ENCODE data around the gene ATL3.
"Not testable (repeated sequence)": the region's sequence is repeated elsewhere in the genome, so short reads cannot be mapped to it uniquely, and the experiment has no call there.

Gene ATL3

DNA sequence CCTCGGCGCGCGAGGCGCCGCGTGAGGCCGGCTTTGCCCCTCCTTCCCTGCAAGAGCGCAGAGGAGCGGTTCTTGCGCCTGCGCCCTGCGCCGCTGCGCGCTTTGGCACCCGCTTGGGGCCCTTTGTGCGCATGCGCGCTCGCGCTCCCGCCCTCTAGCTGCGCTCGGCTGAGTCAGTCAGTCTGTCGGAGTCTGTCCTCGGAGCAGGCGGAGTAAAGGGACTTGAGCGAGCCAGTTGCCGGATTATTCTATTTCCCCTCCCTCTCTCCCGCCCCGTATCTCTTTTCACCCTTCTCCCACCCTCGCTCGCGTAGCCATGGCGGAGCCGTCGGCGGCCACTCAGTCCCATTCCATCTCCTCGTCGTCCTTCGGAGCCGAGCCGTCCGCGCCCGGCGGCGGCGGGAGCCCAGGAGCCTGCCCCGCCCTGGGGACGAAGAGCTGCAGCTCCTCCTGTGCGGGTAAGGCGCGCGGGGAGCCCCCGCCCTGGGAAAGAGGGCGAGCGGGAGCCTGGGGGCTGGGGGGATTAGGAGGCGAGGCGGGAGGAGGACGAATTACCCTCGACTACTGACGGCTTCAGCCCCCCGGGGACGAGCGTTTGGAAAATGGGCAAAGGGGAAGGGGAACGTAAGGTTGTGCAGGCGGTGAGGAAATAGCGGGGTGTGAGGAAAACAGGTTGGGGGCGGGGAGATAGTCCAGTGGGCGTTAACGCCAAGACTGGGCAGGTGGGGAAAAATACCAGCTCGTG is 10.3 kb upstream of the ATL3 start, which contains the start of gene RTN3:
RTN3 (plus strand) TSS at position 180 of the 745 bp plus-strand sequence; CDS start at position 317, 137 bp downstream.
- DNase-seq (ENCODE audit: low spot score), result peak; percentile 98

DNA sequence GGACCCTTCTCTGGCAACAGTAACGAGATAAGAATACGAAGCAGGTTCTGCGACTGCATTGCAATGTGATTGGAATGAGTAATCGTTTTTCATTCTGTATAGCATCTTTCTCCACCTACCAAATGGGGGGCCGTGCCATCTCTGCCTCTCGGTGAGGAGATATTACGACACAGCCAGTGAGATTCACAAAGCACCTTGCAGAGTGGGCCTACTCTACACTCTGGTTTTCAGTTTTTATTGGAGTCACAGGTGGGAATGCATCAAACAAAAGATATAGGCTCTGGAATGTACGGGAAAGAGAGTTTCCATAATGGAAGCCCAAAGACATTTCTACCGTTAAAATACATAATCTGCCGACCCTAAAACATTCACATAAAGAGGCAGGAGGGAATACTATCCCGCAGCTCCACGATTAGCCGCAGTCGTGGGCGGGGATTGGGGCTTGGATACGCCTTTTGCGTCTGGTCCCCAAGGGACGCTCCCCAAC is 9.7 kb upstream of the ATL3 start:
- DNase-seq (ENCODE audit: low spot score), result no peak

DNA sequence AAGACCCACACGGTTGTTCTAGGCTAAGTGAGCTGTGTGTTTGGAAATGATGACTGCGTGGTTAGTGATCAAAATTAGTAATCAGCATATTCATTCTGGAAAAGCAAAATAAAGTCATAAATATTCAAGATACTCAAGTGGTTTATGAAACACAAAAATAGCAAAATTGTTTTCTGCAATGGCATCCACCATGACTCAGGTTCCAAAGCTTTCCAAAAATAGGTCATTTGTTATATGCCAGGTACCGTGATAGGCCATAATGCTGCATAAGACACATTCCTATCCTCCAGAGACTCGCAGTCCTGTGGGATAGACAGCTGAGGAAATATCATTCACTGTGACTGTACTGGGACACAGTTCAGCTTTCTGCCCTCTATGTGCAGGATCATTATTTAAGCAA is 2.4 kb upstream of the ATL3 start:
- DNase-seq (ENCODE audit: low spot score), result no peak

DNA sequence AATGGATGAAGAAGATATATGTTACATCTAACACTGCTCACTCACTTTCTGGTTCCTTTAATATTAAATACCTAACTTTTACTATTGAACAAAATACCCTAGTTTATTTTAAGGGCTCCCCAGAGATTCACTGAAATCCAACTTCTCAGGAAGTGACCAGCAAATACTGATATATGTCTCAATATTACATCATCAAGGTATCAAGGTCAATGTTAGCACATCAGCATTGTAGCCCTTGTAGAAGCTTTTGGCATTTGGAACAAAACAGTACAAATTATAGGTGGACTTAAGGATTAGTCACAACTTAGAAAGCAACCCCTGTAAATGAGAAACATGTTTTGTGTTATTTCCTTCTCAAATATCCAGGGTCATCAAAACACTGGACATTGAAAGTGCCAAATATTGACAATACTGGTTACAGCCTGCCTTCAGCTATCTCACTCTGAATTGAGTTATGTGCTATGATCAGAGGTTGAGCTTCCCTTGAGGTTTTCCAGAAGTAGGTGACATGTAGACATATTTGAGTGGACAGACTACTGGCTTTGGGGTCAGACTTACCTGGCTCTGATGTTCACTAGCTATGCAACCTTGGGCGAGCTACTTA is 1.9 kb upstream of the ATL3 start:
- DNase-seq (ENCODE audit: low spot score), result no peak

DNA sequence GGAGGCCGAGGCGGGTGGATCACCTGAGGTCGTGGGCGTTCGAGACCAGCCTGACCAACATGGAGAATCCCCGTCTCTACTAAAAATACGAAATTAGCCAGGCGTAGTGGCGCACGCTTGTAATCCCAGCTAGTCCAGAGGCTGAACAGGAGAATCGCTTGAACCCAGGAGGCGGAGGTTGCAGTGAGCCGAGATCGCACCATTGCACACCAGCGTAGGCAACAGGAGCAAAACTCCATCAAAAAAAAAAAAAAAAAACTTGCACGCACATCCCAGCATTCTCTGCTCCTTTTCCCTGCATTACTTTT is 934 bp upstream of the ATL3 start:
- DNase-seq (ENCODE audit: low spot score), result no peak

DNA sequence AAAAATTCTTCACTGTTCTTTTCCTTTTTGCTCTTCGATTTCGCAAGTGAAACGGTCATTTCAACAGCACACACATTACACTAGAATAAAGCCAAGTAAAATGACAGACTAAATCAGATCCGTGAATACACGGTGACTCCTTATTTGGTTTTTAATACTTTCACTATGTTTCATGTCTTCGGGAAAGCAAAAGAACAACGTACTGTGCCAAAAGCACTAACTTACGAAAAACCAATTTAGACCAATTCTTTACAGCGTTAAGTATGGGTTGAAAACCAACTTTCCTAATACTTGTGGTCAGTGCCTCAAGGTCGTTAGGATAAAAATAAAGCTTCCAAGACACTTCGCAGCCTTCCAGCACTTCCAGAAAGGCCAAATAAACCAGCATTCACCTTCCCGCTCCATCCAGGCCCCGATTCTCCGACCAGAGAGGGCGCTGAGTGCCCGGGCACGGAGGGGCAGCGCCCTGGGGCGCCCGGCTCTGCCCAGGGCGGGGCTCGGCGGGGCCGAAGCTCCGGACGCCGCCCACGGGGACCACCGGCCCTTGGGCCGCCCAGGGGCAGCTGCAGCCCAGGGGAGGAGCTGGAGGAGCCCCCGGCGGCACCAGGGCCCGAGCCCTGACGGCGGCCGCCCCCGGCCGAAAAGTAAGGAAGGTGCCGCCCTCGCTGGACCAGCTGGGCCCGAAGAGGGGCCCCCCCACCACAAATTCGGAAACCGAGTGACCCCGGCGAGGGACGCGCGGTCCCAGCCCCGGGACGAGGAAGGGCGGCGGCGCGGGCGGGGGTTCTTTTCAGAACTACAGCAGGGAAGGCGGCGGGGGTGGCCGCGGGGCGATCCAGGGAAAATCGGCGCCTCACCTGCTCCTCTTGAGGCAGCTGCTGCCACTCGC is 499 bp downstream of the ATL3 start:
- DNase-seq (ENCODE audit: low spot score), result peak; percentile 70

DNA sequence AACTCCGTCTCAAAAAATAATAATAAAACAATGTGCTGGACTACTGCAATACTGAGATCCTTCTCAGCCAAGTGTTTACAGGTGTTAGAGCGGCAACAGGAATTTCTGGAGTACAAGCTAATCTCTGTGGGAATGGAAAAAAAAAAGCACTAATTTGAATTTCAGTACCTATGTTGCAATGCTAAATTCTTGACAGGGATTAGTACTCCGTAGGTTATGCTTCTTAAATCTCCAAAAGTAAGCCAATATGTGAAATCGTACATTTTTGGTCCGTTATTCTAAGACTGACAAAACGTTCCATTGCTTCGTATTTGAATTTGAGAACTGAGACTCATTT is 1.1 kb downstream of the ATL3 start:
- no peak for DNase-seq (ENCODE audit: low spot score)

DNA sequence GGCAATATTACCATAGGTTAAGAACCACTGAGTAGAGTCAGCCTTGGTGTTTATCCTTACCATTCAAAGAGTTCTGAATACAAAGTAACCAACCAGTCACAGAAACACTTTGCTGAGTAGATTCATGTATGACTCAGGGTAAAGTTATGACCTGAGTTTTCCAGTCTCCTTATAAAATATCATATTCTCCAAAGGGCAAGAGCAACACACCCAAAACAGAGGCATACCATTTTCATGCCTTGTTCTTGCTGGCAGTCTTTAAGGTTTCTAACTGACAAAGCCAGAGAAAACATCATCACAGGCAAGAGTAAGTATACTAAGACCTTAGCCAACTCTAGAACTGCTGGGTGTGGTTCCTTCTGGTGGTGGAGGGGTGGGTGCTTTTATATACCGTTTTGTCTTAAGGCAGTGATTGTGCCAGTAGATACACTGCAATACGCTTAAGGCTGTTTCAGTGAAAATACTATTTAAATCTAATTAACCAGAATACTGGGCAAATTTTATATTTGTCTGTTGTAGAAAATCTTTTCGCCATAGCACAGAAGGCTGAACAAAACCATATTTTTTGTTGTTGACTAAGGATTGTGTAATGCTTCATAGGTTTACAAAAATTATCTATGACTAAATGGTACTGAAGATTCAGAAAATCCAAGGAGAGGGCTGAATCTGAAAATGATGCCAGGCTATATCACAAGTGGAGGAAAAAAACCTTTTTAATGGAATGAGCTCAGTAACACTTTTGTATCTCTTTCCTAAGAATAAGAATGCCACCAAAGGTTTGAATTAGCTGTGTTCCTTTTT is 3.0 kb downstream of the ATL3 start:
- DNase-seq (ENCODE audit: low spot score), result no peak

DNA sequence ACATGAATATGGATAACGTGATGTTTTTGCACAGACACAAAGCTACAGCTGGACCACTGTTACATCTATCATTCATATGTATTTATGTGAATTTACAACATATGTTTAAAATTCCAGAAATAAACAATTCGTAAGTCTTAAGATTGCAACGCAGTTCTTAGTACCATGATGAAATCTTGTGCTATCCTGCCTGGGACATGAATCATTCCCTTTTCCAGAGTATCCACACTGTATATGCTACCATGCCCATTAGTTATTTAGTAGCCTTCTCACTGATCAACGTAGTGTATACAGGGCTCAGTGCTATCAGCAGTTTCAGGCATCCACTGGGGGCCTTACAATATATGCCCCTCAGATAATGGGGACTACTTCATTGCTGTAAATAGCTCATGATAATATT is 4.3 kb downstream of the ATL3 start:
- DNase-seq (ENCODE audit: low spot score), result no peak

DNA sequence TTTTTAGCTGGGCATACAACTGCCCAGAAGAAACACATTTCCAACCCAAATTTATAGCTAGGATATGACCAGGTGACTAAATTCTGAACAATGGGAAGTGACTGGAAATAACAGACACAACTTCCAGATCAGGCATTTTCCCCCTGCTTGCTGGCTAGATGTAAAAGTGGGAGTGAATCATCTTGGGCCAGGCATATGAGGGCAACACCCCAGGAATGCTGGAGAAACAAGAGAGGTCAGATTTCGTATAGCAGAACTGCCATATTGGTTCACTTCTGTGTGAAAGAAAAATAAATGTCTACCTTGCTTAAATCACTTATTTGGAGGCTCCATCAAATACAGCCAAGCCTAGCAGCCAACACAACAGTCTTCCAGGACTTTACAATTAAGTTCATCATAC is 7.4 kb downstream of the ATL3 start:
- DNase-seq (ENCODE audit: low spot score), result no peak

DNA sequence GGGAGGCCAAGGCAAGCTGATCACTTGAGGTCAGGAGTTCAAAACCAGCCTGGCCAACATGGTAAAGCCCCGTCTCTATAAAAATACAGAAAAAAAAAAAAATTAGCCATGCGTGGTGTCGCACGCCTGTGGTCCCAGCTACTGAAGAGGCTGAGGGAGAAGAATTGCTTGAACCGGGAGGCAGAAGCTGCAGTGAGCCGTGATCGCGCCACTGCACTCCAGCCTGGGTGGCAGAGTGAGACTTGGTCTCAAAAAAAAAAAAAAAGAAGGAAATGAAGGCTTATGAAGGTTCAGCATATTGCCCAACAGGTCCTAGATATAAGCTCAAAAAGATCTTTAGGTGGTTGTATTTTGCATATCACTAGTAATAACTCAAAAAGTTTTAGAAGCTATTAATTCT is 10.2 kb downstream of the ATL3 start:
- DNase-seq (ENCODE audit: low spot score), result no peak

DNA sequence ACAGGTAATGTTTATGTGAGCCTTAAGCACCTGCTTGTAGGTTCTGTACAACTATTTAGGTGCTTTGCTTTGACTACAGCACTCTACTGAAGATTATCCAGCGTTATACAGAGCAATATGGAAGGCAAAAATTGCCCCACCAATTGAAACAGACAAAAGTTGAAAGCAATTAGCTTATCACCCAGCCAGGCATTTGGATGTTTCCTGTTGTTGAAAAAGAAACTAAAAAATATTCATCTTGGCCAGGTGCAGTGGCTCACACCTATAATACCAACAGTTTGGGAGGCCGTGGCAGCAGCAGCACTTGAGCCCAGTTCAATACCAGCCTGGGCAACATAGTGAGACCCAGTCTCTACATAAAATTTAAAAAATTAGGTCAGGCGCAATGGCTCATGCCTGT is 18.5 kb downstream of the ATL3 start:
- no peak for DNase-seq (ENCODE audit: low spot score)

DNA sequence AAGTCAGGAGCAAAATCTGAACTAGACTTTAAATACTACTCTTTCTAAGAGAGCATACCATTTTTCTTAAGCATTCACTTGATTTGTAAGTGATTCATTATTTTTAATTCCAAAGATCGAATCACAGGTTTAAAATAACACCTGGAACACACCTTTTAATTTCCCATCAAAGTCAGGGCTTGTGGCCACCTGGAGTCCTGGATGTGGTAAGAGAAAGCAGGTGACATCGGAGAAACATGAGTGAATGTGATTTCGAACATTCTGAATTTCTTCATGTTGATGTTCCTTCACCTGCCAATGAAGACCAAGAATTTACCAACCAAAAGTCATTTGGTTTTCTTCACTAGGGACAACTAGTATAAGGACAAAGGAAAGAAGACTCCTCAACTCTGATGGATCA is 28.0 kb downstream of the ATL3 start:
- DNase-seq (ENCODE audit: low spot score), result no peak

DNA sequence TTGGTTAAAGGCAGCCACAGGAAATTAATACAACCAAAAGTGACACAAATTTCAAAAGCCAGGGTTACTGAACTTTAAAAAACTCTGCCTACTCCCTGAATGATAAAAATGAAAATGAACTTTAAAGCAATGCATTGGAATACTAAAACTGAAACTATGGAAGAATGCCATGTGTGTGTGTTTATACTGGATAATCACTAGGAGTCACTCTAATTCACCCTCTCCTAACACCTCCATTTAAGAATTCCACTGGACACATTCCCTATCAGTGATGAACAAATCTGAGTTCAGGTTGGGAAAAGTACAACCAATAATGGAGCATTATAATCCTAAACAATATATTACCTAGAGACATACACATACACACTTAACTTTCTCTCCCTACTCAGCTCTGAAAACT is 29.4 kb downstream of the ATL3 start:
- no peak for DNase-seq (ENCODE audit: low spot score)

DNA sequence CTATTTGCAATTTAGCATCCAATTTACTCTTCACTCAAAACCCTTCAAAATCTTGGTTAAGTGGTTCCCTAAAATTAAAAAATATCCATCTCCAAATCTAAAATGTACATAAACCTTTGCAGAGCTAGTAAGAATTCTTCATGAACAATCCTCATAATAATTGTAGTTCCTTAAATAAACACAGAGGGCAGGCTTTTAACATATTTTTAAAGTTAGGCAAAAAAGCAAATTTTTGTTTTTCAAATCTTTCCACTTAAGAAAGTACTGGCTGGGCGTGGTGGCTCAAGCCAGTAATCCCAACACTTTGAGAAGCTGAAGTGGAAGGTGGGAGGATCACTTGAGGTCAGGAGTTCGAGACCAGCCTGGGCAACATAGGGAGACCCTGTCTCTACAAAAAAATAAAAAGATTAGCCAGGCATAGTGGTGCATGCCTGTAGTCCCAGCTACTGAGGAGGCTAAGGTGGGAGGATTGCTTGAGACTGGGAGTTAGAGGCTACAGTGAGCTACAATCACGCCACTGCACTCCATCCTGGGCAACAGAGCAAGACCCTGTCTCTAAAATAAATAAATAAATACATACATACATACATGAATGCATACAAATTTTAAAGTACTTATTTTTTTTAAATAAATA is 31.9 kb downstream of the ATL3 start:
- DNase-seq (ENCODE audit: low spot score), result no peak

DNA sequence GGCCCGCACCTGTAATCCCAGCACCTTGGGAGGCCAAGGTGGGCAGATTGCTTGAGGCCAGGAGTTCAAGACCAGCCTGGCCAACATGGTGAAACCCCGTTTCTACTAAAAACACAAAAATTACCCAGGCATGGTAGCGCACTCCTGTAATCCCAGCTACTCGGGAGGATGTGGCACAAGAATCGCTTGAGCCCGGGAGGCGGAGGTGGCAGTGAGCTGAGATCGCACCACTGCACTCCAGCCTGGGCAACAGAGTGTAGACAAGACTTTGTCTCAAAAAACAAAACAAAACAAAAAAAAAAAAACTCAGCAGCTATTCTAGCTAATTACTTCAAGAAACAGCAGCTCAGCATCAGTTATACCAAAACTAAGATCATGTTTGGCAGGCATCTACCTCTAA is 32.7 kb downstream of the ATL3 start:
- DNase-seq (ENCODE audit: low spot score), result not testable (repeated sequence)

DNA sequence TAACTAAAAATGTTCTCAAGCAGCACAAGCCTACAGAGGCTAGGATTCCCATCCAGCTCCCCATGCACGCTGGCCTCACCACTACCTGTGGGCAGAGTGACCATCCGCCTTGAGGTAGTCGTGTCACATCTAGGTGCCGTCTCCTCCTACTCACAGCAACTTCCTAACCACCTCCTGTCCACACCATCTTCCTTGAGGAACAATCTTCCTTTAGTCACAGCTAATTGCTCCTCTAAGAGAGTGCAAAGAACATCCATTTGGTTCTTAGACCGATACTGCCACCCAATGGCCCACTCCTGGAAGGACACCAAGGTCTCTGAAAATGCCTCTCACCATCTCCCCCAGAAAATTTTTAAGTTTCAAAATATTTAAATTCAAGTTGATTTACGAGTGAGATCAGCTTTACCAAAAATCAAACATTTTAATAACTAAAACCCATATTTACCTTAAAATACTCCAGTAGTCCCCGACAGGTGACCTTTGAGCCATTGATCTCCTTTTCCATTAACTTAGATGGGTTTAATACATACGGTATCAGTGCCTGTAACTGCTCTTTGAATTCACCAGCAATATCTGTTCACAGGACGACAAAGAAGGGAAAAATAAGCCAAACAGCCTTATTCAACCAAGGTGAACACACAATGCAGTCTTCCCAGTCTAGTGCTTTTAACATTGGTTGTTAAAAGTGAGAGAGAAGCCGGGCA is 35.3 kb downstream of the ATL3 start:
- no peak for DNase-seq (ENCODE audit: low spot score)

DNA sequence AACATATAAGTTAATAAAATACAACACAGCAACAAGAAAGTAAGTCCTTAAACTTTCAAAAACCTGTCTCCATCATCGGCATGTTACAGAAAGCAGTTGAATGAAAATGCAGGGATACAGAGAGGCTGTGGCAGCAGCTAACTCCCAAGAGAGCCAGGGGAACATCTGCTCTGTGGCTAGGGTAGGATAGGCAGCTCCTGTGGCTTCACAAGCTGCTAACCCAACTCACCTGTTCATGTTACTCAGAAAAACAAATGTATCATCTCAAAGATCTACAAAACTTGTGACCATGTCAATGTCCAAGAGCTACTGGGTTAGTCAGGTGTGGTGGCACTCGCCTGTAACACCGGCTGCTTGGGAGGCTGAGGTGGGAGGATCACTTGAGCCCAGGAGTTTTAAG is 41.8 kb downstream of the ATL3 start:
- no peak for DNase-seq (ENCODE audit: low spot score)

DNA sequence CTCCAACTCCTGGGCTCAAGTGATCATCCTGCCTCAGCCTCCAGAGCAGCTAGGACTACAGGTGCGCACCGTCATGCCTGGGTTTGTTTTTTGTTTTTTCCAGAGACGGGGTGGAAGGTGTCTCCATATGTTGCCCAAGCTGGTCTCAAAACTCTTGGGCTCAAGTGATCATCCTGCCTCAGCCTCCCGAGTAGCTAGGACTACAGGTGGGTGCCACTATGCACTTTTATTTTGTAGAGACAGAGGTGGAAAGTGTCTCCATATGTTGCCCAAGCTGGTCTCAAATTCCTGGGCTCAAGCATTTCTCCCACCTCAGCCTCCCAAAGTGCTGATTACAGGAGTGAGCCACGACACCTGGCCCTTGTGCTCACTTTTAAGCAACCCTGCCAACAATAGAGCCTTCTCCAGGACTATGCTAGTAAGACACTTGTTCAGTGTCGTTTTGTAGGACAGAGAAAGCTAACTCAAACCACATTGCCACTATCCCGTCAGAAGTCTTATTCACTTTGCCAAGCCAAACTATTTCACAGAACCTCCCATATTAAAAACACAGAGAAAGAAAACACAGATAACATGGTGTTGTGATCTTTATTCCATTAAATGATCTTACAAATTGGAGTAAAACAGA is 47.5 kb downstream of the ATL3 start:
- no peak for DNase-seq (ENCODE audit: low spot score)

DNA sequence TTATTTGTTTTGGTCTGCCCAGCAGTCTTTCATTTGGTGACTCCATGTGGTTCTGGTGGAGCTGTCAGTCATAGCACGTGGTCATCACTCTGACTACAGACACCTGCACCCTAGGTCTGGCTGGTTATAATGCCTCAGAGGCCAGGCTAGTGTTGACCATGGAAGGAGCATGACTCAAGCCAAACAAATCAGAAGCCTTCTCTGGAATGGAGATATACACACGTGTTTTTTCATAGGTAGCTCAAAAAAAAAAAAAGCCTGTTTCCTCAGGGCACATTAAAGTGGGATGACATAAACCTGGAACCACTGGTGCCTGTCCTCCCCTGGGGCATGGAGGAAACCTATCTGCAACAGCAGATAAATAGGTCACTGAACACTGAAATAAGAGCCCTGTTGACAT is 48.9 kb downstream of the ATL3 start:
- DNase-seq (ENCODE audit: low spot score), result no peak

DNA sequence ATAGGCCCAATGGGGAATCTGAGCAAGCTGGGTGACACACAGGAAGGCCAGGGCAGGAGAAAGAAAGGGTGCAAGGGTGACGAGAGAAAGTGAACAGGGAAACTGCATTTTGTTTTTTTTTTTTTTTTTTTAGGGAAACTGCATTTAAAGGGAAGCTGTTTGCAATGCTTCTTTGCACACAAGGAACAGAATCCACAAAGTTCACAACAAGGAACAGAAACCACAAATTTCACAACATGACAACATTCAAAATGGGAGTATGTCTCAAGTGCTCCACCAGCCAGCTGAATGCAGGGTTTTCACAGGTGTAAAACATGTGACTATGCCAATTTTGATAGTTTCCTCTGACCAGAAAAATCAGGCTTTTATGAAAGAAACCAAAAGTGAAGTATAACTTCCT is 50.1 kb downstream of the ATL3 start:
- DNase-seq (ENCODE audit: low spot score), result no peak
